ENCODE results near the gene INAVA. TPM values are rescaled to one million over a fixed set of nuclear protein-coding genes. Genes with fewer than 3 reads are reported as not detected.

INAVA gene
- total and polyA plus RNA-seq, 2 experiments from 2014 or later, result 25.3 to 43.9 TPM

GRCh38 chr1:200901350-200901749 is 6.7 kb downstream of the INAVA start:
- Histone ChIP-seq H3K27me3 (ENCODE audit: insufficient read depth) (no peaks in the 10 kb centered on the region), H3K4me2 (no peak overlapping the region), H3K79me2 (replicated peaks; ENCODE audit: insufficient read depth) (peaks cover 19% of the 10 kb centered on the region), H3K27ac (ENCODE audit: low read depth) (no peak overlapping the region), H3K9me2 (ENCODE audit: insufficient read depth) (no peaks in the 10 kb centered on the region), H3K4me3 (no peak overlapping the region), H3K4me1 (ENCODE audit: insufficient read depth) (0 out of 2 replicates have a peak, but pooled peaks cover 9% of the 10 kb centered on the region), H2AFZ (no peak overlapping the region), H4K20me1 (replicated peaks; ENCODE audit: insufficient read depth) (no peaks in the 10 kb centered on the region; the same call in none of the 2 replicates), H3K36me3 (ENCODE audit: insufficient read depth) (peaks cover 5% of the 10 kb centered on the region; the same call in 1 of the 2 replicates), H3F3A (replicated peaks; ENCODE audit: low read depth) (no peaks in the 10 kb centered on the region)
- no peak for DNase-seq (ENCODE audit: low spot score)
- H3K27ac Mint-ChIP-seq, result no peak overlapping the region
- H3K4me1 Mint-ChIP-seq, result peaks cover 18% of the 10 kb centered on the region
- peaks cover 67% of the 10 kb centered on the region for H3K36me3 Mint-ChIP-seq (ENCODE audit: low read depth)
- H3K4me3 Mint-ChIP-seq, result no peak overlapping the region
- no peaks in the 10 kb centered on the region for H3K9me3 Mint-ChIP-seq
- ATAC-seq, result no peak
- H3K27me3 Mint-ChIP-seq (ENCODE audit: insufficient read depth, low read depth, poor library complexity), result peaks cover 9% of the 10 kb centered on the region
- TF ChIP-seq POLR2AphosphoS5 (IDR thresholded peaks at IDR 0.05; ENCODE audit: low read depth) (no peak), ZNF462 (CRISPR knock-in tag; IDR thresholded peaks at IDR 0.05) (no peak), ZNF331 (CRISPR knock-in tag; IDR thresholded peaks at IDR 0.05; ENCODE audit: low read depth) (no peak), ZNF114 (CRISPR knock-in tag; IDR thresholded peaks at IDR 0.05) (no peak), NANOG (IDR thresholded peaks at IDR 0.05; ENCODE audit: borderline replicate concordance) (no peak), EZH2 (IDR thresholded peaks at IDR 0.05; ENCODE audit: low read depth, unreplicated experiment) (no peak), STAT1 (IDR thresholded peaks at IDR 0.05; ENCODE audit: unreplicated experiment) (no peak), EZH2phosphoT487 (IDR thresholded peaks at IDR 0.05; ENCODE audit: unreplicated experiment) (no peak), REST (IDR thresholded peaks at IDR 0.05; ENCODE audit: unreplicated experiment) (no peak), CREB1 (CRISPR knock-in tag; IDR thresholded peaks at IDR 0.05; ENCODE audit: low read depth) (no peak), CTCF (conservative IDR thresholded peaks at IDR 0.05; ENCODE audit: low read depth in 2 of 2) (no peak)
